CD4-positive, alpha-beta T cell treated with Interleukin-15 for 4 hours (primary cell): ENCODE results near the gene PI4K2B.
"Not testable (repeated sequence)": the region's sequence is repeated elsewhere in the genome, so short reads cannot be mapped to it uniquely, and the experiment has no call there.

Experiments
- DNase-seq: peaks from one replicate; pipeline ENCODE4 v3.0.0-alpha.2; 2020; ENCODE audit warnings: low spot score

PI4K2B gene

GRCh38 chr4:25242195-25242594 lies 8.4 kb downstream of the PI4K2B start:
- not testable (repeated sequence) for DNase-seq

DNA sequence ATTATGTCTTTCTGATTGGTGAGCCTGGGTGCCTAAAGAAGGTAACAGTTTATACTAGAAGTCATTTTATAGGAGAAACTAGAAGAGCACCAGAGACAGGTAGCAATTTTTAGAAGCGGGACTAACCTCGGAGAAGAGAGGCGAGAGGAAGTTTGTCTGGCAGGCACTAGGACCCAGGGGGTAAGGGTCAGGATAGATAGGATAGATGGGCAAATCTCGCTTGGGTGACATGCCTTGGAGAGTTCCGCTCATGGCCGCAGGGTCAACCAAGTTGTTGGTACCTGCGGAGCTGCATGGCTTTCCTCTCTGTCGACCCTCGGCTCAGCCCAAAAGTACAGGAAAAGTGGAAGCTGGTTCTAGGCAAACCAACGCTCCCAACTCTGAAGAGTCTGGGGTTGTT lies 11.3 kb downstream of the PI4K2B start:
- DNase-seq = no peak

- no peak for DNase-seq
Observed at GRCh38 chr4:25246680-25247611, 13.1 kb downstream of the PI4K2B start.

GRCh38 chr4:25248875-25249274 lies 15.0 kb downstream of the PI4K2B start:
- not testable (repeated sequence) for DNase-seq

GRCh38 chr4:25249494-25249893 lies 15.7 kb downstream of the PI4K2B start:
- not testable (repeated sequence) for DNase-seq

- DNase-seq = no peak
Observed at GRCh38 chr4:25252230-25253070, 18.6 kb downstream of the PI4K2B start.

DNA sequence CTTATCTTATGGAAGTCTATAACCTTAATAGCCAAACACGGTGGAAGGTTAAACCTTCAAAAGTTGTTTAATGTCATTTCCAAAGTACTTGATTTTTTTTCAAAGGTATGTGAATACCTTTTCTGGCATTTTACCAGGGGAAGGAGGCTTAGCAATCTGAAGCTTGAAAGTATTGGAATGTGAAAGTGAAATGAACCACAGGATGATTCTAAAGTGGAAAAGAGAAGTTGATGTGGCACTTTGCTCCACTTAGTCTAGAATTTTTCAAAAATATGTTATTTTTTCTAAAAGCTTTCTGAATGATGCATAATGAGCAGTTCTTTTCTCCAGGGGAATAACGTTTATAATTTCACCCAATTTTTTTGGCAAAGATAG lies 19.2 kb downstream of the PI4K2B start:
- no peak for DNase-seq

GRCh38 chr4:25253786-25254185 lies 20.0 kb downstream of the PI4K2B start:
- not testable (repeated sequence) for DNase-seq

- DNase-seq = no peak
Observed at GRCh38 chr4:25258980-25259578, 25.2 kb downstream of the PI4K2B start.

GRCh38 chr4:25271866-25272265 lies 38.0 kb downstream of the PI4K2B start:
- no peak for DNase-seq

DNA sequence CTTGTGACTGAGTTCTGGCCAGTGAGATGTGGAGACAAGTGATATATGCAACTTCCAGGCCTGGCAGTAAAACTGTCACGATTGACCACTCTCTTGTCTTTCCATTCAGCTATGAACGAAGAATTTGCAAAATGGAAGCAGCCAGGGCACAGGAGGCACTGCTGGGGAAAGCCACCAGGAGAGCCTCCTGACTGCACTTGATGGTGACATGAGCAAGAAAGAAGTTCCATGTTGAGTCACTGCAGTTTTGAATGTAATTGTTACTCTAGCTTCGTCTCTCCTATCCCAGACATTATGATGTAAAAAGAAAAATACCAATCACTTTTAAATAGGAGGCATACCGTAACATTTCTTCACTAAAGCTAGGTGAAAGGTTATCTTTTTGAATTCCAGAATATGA lies 46.4 kb downstream of the PI4K2B start:
- DNase-seq = no peak

DNA sequence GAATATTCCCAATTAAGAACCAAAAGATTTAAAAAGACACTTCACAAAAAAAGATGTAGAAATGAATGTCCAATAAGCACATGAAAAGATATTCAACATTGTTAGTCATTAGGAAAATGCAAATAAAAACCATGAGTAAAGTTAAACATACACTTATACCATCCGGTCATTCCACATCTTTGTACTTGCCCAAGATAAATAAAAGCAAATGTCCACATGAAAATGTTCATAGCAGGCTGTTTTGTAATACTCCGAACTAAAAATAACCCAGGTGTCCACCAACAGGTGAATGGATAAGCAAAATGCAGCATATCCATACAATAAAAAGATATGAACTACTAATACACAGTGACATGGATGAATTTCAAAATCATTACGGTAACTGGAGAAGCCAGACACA lies 50.1 kb downstream of the PI4K2B start:
- no peak for DNase-seq

DNA sequence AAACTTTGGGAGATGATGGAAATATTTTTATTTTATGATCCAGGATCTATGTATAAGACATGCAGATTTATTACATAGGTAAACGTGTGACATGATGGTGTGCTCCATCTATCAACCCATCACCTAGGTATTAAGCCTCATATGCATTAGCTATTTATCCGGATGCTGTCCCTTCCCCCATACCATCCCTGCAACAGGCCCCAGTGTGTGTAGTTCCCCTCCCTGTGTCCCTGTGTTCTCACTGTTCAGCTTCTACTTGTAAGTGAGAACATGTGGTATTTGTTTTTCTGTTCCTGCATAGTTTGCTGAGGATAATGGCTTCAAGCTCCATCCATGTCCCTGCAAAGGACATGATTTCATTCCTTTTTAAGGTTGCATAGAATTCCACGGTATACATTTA lies 50.6 kb downstream of the PI4K2B start:
- DNase-seq = no peak

GRCh38 chr4:25290490-25291067 lies 56.7 kb downstream of the PI4K2B start:
- DNase-seq = no peak

DNA sequence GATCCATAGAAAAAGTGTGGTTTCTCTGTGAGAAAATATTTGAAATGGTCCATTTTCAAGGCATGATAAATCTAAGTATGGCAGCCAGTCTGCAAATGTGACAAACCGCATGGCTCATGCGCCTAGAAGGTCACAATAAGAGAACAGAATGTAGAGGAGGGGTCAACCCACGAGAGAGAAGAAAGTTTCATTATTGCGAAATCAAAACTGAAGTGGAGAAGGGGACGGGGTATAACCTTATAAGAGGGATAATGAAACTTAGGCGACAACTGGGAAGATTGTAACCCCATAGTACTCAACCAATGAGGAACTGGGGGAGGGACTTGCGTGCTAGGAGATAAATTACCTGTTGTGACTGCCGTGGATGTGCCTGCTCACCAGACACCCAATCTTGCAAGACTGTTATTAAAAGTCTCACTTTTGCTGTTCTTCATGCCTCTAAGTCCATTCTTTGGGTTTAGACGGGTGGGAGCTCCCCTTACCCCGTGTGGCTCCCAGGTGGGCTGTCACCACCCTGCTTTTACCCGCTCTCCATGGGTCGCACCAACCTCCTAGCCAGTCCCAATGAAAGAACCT lies 57.4 kb downstream of the PI4K2B start:
- no peak for DNase-seq

GRCh38 chr4:25297528-25298242 lies 63.9 kb downstream of the PI4K2B start:
- DNase-seq = no peak

GRCh38 chr4:25299476-25300203 lies 65.8 kb downstream of the PI4K2B start:
- DNase-seq = no peak

DNA sequence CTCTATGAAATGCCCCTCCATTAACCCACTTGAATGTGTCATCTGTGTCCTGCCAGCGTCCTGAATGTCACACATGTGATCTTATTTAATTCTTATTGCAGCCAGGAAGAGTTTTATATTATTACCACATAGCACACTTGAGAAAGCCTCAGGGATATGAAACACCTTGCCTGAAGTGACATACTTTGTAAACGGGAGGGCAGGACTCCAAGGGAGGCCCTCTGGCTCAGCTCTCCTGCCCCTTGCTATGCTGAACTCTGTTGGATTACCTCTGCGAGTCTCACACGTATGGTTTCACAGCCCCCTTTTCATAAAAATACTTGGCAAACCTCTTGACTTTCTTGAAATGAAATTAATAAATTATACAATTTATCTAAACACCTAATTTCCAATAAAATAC lies 67.6 kb downstream of the PI4K2B start:
- DNase-seq = no peak

- no peak for DNase-seq
Observed at GRCh38 chr4:25302626-25303025, 68.8 kb downstream of the PI4K2B start.

GRCh38 chr4:25303578-25303977 lies 69.7 kb downstream of the PI4K2B start:
- DNase-seq = no peak
